Measurements from ENCODE around the gene SNPH.

The SNPH gene

GRCh38 chr20:1265226-1265915, 723 bp upstream of the SNPH start:
- DNase-seq = no peak

- DNase-seq = no peak
Measured at GRCh38 chr20:1265916-1266166, 253 bp upstream of the SNPH start.

- no peak for DNase-seq
Measured at GRCh38 chr20:1267161-1267560, 1.1 kb downstream of the SNPH start.

GRCh38 chr20:1267809-1268374, 1.8 kb downstream of the SNPH start:
- no peak for DNase-seq

- DNase-seq = no peak
Measured at GRCh38 chr20:1269235-1269634, 3.1 kb downstream of the SNPH start.

- DNase-seq = no peak
Measured at GRCh38 chr20:1269850-1270249, 3.8 kb downstream of the SNPH start.

- DNase-seq = no peak
Measured at GRCh38 chr20:1272368-1273100, 6.4 kb downstream of the SNPH start.

- DNase-seq = no peak
Measured at GRCh38 chr20:1273366-1273765, 7.3 kb downstream of the SNPH start.

GRCh38 chr20:1274485-1275311, 8.6 kb downstream of the SNPH start:
- DNase-seq = no peak

- DNase-seq = no peak
Measured at GRCh38 chr20:1275919-1276318, 9.8 kb downstream of the SNPH start.

- no peak for DNase-seq
Measured at GRCh38 chr20:1277529-1278322, 11.6 kb downstream of the SNPH start.

GRCh38 chr20:1278993-1279392, 12.9 kb downstream of the SNPH start:
- no peak for DNase-seq

GRCh38 chr20:1280195-1281102, 14.4 kb downstream of the SNPH start:
- no peak for DNase-seq

- no peak for DNase-seq
Measured at GRCh38 chr20:1281279-1282057, 15.4 kb downstream of the SNPH start.

- DNase-seq = no peak
Measured at GRCh38 chr20:1282966-1283365, 16.9 kb downstream of the SNPH start.

- no peak for DNase-seq
Measured at GRCh38 chr20:1283522-1284510, 17.7 kb downstream of the SNPH start.

- DNase-seq = no peak
Measured at GRCh38 chr20:1286267-1287024, 20.4 kb downstream of the SNPH start.

- no peak for DNase-seq
Measured at GRCh38 chr20:1287306-1287705, 21.2 kb downstream of the SNPH start.

Measured in activated naive CD4-positive, alpha-beta T cell treated with Interleukin-2 at 50 U/mL for 16 hours (primary cell).